Measurements from ENCODE around the gene TIMM9.
"Not testable (repeated sequence)": the region's sequence is repeated elsewhere in the genome, so short reads cannot be mapped to it uniquely, and the experiment has no call there.

TIMM9 gene

DNA sequence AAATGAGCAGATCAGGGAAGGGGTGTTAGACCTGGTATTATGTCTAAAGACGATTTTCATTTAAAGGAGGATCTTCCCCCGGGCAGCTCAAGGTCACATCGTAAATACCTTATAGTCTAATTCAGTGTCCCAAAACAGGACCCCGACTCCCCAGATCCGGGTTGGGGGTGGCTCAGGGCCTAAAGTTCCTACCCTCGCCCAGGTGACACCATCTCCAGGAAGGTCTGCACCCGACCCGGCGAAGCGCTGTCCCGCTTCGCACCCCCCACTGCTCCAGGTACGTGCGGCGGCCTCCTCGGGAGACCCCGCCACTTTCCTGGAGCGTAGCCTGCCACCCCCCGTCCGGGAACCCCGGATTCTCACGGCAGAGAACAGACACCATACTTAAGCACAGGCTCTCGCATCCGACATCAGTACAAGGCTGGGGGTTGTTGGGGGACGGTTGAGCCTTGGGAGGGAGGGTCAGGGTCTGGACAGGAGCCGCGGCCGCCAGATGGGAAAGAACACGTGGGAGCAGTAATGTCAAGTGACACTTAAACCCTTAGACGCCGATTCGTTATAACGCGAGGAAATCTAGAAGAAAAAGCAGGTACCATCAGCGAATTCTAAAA, 556 bp downstream of the TIMM9 start:
- peak overlapping the region; percentile 94 for H3K27ac ChIP-seq
- TF ChIP-seq, protein P1, sequence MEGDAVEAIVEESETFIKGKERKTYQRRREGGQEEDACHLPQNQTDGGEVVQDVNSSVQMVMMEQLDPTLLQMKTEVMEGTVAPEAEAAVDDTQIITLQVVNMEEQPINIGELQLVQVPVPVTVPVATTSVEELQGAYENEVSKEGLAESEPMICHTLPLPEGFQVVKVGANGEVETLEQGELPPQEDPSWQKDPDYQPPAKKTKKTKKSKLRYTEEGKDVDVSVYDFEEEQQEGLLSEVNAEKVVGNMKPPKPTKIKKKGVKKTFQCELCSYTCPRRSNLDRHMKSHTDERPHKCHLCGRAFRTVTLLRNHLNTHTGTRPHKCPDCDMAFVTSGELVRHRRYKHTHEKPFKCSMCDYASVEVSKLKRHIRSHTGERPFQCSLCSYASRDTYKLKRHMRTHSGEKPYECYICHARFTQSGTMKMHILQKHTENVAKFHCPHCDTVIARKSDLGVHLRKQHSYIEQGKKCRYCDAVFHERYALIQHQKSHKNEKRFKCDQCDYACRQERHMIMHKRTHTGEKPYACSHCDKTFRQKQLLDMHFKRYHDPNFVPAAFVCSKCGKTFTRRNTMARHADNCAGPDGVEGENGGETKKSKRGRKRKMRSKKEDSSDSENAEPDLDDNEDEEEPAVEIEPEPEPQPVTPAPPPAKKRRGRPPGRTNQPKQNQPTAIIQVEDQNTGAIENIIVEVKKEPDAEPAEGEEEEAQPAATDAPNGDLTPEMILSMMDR (conservative IDR thresholded peaks at IDR 0.05): no peak

DNA sequence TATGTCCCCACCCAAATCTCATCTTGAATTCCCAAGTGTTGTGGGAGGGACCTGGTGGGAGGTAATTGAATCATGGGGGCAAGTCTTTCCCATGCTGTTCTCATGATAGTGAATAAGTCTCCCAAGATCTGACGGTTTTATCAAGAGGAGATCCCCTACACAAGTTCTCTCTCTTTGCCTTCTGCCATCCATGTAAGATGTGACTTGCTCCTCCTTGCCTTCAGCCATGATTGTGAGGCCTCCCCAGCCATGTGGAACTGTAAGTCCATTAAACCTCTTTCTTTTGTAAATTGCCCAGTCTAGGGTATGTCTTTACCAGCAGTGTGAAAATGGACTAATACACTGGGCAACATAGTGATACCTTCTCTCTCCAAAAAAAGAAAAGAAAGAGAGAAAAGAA, 10.4 kb downstream of the TIMM9 start:
- H3K27ac ChIP-seq: not testable (repeated sequence)

DNA sequence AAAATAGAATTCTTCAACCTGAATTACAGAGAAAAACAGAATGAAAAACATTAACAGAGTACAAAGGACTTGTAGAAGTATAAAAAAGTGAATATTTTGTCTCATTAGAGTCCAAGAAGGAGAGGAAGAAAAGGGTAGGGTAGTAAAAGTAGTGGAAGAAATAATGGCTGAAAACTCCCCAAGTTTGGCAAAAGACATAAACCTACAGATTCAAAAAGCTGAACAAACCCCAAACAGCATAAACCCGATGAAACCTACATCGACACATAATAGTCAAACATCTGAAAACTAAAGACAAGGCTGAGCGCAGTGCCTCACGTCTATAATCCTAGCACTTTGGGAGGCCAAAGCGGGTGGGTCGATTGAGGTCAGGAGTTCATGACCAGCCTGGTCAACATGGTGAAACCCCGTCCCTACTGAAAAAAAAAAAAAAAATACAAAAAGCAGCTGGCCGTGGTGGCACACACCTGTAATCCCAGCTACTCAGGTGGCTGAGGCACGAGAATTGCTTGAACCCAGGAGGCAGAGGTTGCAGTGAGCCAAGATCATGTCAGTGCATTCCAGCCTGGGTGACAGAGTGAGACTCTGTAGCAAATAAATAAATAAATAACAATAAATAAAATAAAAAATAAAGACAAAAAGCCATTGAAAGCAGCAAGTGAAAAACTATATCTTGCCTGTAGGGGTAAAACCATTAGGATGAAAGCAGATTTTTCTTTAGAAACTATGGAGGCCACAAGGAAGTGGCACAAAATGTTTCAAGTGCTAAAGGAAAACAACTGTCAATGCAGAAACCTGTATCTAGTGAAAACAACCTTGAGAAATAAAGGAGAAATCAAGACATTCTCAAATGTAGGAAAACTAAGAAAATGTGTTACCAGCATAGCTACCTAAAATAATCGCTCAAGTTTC, 11.4 kb downstream of the TIMM9 start:
- TF ChIP-seq, protein P1 (conservative IDR thresholded peaks at IDR 0.05): no peak
- H3K27ac ChIP-seq: no peak overlapping the region

DNA sequence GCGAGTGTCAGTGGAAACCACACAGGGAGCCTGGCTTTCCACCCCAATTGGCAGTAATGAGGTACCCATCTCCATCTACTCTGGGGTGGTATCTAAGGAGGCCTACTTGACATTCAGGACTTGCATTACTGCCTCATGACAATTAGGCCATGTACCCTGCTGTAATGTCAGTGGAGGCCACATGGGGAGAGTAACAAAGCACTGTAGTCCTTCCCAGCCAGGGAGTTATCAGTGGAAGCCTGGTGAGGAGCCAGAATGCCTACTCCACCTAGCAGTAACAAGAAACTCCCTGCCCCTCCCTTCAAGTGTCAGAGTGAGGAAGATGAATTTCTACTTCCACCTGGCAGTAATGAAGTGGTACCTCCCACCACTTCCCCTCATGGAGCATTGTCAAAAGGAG, 12.5 kb downstream of the TIMM9 start:
- H3K27ac ChIP-seq: no peak overlapping the region
- TF ChIP-seq, protein P1 (conservative IDR thresholded peaks at IDR 0.05): no peak

DNA sequence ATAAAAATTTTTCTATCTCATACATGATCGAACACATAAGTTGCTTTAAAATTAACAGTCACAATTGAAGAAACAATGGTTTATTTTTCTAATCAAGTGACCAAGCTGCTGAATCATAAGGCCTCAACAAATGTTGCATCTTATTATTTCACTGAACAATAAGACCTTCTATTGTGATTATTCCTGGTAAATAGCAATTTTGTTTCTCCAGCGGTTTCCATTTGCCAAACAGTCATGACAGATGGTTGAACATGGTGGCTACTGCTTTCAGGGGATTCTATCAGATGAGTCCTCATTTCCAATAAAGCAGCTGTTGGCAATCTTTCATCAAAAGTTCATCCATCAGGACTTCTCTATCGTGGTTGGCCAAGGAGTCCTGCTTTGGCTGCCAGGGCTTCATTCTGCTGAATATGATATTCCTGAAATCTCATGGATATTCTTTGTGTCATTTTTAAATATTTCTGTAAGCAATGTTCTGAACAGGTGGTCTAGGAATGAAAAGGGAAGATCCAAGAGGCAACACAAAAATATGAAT, 18.6 kb downstream of the TIMM9 start:
- H3K27ac ChIP-seq: no peak overlapping the region
- TF ChIP-seq, protein P1 (conservative IDR thresholded peaks at IDR 0.05): no peak

DNA sequence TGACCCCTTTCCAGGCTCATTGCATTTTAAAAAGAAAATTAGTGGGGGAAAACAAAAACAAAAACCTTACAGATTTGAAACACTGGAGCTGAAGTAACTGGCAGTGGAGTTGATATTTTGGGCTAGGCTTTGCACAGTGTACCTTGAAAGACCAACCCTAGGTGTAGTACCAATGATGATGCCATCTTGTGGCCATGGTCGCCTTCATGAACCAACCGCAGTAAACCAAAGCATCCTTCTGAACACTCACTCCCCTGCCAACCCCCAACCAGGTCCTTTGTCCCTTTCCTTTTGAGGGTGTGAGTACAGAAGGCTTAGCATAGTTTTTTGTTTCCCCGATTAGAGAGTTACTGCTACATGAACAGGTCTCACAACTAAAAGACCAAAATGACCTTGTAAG, 25.7 kb downstream of the TIMM9 start:
- TF ChIP-seq, protein P1 (conservative IDR thresholded peaks at IDR 0.05): no peak; the same call in 1 of the 2 replicates
- no peak overlapping the region for H3K27ac ChIP-seq

DNA sequence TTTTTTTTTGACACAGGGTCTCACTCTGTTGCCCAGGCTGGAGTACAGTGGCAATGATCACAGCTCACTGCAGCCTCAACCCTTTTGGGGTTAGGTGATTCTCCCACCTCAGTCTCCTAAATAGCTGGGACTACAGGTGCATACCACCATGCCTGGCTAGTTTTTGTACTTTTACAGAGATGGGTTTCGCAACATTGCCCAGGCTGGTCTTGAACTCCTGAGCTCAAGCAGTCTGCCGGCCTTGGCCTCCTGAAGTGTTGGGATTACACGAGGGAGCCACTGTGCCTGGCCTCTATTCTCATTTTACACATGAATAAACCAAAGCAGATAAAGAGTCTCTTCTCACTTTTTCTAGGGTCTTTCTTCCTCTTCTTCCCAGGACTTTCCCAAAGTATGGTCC, 28.4 kb downstream of the TIMM9 start:
- H3K27ac ChIP-seq: no peak overlapping the region
- TF ChIP-seq, protein P1 (conservative IDR thresholded peaks at IDR 0.05): no peak

Measured in VCaP (cell line).